ENCODE measurements around the gene SAMD11.
A peak's percentile ranks its signal among the peaks of the same experiment; 100 is the strongest.

The SAMD11 gene

DNA sequence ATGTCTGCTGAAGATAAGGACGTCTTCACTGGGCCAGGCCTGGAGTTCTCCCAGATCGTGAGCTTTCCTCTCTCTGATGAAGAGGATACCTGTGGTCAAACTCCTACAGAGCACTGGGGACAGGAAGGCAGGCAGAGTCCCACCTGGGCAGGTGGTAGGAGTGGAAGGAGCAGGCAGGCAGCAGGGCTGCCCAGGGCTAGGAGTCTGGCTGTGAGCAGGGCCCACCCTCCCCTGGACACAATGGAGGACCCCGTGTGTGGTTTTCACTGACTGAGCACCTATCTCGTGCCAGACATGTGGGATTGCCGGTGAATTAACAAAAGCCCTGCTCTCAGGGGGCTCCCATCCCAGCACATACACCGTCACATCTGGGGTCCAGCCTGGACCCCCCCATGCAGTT, 4.9 kb upstream of the SAMD11 start:
- no peak for DNase-seq

- no peak for DNase-seq
Measured at GRCh38 chr1:919271-919872, 4.4 kb upstream of the SAMD11 start.

GRCh38 chr1:920010-920409, 3.7 kb upstream of the SAMD11 start:
- DNase-seq, result no peak

DNA sequence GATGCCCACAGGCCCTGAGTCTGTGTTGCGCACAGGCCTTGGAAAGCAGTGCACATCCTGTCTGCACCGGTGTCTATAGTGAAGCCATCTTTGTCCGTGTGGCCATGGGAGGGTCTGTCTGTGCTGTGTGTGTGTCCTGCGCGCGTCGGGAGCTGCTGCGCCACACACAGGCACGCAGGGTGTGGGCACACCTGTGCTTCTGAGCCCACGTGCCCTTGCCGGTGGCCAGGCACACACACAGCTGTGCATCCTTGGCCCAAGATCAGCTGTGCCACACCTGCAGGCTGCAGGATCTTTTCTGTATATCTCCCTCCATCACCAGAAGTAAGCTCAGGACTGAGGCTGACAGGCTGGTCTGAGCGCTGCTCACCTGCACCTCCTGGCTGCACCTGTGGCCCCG, 3.2 kb upstream of the SAMD11 start:
- no peak for DNase-seq

- peak; percentile 88 for DNase-seq
Measured at GRCh38 chr1:921011-921837, 2.5 kb upstream of the SAMD11 start.

DNA sequence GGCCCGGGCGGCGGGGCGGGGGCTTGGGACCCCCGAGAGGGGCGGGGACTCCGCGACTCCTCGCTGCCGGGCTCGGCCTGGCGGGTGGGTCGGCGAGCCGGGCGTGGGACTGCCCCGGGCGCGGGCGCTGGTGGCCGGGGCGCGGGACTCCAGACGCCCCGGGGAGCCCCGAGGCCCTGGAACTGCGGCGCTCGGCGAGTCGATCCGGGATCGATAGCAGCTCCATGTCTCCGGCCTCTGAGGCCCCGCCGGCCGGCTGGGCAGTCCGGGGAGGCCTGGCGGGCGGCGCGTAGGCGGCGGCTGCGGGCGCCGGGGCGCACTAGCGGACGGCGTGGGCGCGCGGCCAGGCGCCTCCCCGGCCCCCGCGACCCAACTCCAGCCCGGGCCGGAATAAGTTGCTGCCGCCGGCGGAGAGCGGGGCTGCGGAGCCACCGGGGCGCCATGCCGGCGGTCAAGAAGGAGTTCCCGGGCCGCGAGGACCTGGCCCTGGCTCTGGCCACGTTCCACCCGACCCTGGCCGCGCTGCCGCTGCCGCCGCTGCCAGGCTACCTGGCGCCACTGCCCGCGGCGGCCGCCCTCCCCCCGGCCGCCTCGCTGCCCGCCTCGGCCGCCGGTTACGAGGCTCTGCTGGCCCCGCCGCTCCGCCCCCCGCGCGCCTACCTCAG, 400 bp downstream of the SAMD11 start:
- DNase-seq, result no peak

DNA sequence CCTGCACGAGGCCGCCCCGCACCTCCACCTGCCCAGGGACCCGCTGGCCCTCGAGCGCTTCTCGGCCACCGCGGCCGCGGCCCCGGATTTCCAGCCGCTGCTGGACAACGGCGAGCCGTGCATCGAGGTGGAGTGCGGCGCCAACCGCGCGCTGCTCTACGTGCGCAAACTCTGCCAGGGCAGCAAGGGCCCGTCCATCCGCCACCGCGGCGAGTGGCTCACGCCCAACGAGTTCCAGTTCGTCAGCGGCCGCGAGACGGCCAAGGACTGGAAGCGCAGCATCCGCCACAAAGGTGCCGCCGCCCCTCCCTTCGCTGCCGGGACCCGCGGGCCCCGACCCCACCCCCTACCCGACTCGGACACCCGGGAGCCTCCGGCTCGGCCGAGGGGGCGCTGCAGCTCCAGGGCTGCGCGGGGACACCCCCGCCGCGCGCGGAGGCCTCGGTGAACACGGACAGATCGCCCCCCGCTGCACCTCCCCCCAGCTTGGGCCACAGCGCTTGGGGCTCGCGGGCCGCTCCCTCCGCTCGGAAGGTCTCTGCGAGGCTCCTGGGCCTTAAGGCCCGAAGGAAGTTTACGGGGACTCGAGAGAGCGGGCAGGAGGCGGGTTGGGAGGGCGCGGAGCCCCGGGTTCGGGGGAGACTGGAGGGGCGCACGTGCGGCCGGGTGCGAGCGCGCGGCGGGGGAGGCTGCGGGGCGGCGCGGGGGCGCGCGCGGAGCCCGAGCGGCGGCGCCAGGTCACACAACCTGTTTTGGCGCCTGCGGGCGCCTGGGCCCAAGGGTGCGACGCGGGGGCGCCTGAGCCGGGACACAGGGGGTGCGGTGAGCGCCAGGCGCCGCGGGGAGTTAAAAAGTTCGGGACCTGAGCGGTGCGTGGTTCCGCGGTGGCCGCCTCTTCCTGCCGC, 1.2 kb downstream of the SAMD11 start:
- peak; percentile 49 for DNase-seq

GRCh38 chr1:925561-926421, 2.1 kb downstream of the SAMD11 start:
- DNase-seq, result no peak

DNA sequence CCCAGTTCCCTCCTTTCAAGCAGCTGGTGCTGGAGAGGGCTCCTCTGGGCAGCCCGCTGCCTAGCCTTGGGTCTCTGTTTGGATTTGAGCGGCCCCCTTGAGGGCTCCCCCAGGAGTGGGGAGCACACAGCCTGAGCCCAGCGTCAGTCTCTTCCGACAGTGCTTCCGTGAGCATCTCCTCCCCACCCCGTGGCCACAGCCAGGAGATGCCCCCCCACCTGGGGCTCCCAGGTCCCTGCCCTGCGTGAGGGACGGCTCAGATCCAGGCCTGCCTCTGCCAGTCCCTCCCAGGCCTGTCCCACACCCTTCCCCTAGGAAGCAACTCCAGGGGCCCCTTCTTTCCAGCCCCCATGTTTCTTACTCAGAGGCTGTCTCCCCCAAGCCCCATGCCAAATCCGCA, 3.5 kb downstream of the SAMD11 start:
- no peak for DNase-seq

GRCh38 chr1:927748-928147, 4.0 kb downstream of the SAMD11 start:
- no peak for DNase-seq

DNA sequence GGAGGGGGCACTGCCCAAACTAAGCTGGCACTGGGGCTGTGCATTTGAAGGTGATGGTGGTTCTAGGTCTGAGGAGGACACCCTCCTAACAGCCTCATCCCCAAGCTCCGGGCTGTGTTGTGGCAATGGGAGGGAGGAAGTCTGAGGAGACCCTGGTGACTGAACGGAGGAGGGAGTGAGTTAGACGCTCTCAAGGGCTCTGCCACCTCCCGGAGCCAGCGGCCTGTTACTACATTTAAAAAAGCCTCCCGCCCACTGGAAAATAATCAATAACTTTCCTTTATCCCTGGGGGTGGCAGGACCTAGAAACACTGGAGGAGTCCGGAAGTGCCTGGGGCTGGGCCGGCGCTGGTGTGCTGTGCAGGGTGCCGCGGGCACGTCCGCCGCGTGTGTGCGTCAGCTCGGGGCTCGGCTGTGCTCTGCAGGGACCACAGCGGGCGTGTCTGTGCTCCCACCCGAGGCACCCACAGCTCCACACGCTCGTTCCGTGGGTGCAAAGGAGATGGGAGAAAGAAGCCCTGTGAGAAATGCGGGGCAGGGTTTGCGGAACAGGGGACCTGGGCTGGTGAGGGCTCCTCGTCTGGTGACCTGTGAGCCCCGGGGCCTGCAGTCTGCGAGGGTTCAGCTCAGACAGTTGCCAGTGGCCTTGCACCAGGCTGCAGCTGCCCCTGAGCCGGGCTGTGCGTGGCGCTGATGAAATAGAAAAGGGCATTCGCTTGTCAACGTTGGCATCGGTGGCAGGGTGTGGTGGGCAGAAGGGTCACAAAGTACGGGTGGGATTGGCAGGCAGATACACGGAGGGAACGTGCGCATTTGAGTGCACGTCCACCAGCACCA, 5.3 kb downstream of the SAMD11 start:
- DNase-seq, result peak; percentile 41

GRCh38 chr1:929712-930632, 6.2 kb downstream of the SAMD11 start:
- no peak for DNase-seq

- no peak for DNase-seq
Measured at GRCh38 chr1:930633-931138, 7.0 kb downstream of the SAMD11 start.

- DNase-seq, result no peak
Measured at GRCh38 chr1:931380-932172, 7.9 kb downstream of the SAMD11 start.

GRCh38 chr1:932173-932510, 8.4 kb downstream of the SAMD11 start:
- no peak for DNase-seq

DNA sequence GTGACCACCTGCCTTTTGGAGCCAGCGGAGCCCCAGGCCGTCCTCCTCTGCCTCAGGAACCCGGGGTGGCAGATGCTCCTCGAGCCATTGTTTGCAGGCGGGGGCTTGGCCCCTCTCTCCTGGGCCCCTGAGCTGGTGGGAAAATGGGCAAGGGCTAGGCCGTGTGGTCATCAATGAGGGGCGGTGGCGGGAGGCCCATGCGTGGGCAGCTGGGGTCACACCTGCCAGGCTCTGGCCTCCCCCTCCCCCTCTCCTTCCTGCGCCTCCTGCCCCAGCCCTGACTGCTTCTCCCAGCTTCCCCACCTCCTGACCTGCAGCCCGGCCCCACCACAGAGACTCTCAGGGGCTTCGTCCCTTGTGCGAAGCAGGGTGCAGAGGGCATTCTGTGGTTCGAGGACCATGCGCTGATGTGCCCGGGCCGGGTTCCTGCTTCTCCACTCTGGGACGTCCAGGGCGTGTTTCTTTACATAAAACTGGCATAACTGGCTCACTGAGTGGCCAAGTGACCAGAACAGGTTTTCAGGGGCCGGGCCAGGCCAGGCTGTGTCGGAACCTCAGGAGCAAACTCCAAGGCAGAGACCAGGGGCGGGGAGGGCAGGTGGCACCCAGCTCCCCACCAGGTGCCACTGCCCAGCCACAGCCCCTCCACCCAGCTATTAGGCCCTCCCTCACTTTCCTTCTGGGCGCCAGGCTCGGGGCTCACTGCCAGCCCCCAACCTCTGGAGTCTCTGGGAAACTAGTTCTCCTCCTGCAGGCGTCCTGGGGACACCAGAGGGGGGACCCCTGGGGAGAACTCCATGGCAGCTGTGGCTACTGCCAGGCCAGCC, 9.3 kb downstream of the SAMD11 start:
- DNase-seq, result no peak

- DNase-seq, result no peak
Measured at GRCh38 chr1:933603-933940, 9.8 kb downstream of the SAMD11 start.

Data from hematopoietic multipotent progenitor cell treated with erythropoietin and hydrocortisone succinate and interleukin-3 and kit ligand, for 4 days (in vitro differentiated cells).